Fibroblast of the conjunctiva (primary cell): ENCODE measurements around the gene ZNF283.
"Not testable (repeated sequence)": the region's sequence is repeated elsewhere in the genome, so short reads cannot be mapped to it uniquely, and the experiment has no call there.

ENCODE experiments used
- DNase-seq: peaks from one replicate; pipeline ENCODE4 v3.0.0-alpha.2; 2010; ENCODE audit warnings: low read depth

Gene ZNF283

DNA sequence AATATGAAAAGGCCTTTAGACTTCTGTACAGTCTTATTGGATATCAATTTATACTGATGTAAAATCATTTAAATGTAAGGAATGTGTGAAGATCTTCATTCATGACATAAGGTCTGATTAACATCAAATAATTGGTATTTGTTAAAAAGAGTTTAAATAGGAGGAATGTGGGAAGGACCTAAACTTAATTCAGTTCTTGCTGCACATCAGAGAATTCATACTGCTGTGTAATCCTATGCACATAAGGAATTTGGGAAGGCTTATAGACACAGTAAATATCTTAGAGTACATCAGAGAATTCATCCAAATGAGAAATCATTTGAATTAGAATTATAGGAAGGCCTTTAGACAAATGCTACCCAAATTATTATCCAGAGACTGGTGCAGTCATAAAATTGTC is 21.7 kb downstream of the ZNF283 start:
- DNase-seq: no peak

DNA sequence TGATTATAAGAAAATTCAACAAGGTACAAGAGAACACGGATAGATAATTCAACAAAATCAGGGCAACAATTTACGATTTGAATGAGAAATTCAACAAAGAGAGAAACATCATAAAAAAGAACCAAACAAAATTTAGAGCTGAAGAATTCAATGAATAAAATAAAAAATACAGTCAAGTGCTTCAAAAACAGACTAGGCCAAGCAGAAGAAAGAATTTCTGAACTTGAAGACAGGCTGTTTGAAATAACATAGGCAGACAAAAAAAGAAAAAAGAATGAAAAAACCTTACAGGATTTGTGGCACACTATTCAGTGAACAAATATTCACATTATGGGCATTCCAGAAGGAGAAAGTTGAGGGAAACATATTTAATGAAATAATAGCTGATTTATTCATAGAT is 31.1 kb downstream of the ZNF283 start:
- DNase-seq: no peak

DNA sequence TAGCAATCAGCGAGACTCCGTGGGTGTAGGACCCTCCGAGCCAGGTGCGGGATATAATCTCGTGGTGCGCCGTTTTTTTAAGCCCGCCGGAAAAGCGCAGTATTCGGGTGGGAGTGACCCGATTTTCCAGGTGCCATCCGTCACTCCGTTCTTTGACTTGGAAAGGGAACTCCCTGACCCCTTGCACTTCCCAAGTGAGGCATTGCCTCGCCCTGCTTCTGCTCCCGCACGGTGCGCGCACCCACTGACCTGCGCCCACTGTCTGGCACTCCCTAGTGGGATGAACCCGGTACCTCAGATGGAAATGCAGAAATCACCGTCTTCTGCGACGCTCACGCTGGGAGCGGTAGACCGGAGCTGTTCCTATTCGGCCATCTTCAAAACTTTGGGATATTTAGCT is 39.8 kb downstream of the ZNF283 start:
- DNase-seq: not testable (repeated sequence)

DNA sequence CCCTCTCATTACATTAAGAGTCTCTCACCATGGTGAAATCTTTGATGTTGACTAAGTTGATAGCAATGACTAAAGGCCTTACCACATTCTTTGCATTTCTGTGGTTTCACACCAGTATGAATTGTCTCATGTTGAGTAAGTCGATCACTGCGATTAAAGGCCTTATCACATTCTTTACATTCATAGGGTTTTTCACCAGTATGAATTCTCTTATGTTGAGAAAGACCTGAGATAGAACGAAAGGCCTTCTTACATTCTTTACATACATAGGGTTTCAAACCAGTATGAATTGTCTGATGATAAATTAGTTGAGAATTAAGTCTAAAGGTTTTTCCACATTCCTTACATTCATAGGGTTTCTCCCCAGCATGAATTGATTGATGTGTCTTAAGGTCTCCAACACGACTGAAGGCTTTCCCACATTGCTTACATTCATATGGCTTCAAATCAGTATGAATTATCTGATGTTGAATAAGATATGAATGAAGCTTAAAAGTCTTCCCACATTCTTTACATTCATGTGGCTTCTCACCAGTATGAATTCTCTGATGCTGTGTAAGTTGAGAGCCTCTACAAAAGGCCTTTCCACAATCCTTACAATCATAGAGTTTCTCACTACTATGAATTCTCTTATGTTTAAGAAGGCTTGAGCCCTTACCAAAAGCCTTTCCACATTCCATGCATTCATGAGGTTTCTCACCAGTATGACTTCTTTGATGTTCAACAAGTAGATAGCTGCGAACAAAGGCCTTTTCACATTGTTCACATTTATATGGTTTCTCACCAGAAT is 45.6 kb downstream of the ZNF283 start:
- no peak for DNase-seq

DNA sequence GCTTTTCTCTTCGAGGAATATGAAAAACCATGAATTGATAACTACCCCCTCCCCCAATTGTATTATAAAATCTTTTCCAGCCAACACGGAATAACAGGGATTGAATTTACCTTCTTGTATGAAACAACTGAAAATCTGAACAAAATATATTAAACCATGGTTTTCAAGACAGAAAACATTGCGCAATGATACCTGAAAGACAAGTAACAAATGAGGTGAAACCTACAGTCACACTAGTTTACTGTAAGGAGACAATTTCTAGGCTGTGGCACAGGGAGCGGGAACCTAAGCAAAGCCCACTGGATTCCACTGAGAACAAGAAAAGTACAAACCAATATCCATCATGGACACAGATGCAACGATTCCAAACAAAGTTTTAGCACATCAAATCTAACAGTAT is 53.4 kb downstream of the ZNF283 start:
- DNase-seq: no peak

DNA sequence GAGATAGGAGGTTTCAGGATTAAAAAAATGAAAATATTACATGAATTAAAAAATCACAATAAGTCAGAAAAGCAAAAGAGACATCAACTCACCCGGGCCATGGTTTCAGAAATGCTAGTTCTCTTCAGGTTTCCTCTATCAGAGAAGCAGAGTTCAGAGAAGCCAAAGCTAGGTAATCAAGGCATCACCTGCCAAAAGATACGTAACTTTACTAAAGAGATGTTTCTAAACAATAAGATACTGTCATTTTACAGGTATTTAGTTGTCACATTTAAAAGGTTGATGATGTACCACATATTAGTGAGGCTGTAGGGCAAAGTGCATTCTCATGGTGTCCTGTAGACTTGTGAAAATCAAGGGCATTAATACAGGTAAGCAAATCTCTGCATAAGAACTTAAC is 56.7 kb downstream of the ZNF283 start, which contains the start of gene ZNF404:
TSS of gene ZNF404 (minus strand) at position 101 of the 400 bp plus-strand sequence.
- DNase-seq: no peak

DNA sequence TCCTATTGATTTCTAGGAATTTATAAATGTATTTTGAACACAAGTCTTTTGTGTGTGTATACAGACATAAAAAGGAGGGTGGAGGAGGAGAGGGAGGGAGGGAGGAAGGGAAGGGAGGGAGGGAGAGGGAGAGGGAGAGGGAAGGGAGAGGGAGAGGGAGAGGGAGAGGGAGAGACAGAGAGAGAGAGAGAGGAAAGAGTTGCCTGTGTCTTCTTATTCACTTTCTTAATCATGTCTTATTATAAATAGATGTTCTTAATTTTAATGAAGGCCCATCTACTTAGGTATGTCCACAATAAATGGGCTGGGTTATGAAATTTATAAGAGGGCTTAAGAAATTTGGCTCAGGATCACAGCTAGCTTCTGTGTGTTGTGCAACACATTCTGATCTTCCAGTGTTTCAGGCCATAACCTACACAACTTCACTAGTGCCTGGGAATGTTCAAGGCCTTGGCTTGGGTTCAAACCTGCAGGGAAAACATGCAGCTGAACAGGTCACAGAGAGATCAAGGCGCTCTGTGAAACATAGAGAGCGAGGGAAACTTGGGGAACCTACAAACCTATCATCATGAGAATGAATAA is 68.7 kb downstream of the ZNF283 start:
- no peak for DNase-seq
